Superior temporal gyrus (tissue), 1 donor: ENCODE data around the gene EYA4.

Experiments used
- DNase-seq: peaks from one replicate; pipeline ENCODE4 v3.0.0-alpha.2; 2016; ENCODE audit errors: extremely low spot score

The EYA4 gene, protein sequence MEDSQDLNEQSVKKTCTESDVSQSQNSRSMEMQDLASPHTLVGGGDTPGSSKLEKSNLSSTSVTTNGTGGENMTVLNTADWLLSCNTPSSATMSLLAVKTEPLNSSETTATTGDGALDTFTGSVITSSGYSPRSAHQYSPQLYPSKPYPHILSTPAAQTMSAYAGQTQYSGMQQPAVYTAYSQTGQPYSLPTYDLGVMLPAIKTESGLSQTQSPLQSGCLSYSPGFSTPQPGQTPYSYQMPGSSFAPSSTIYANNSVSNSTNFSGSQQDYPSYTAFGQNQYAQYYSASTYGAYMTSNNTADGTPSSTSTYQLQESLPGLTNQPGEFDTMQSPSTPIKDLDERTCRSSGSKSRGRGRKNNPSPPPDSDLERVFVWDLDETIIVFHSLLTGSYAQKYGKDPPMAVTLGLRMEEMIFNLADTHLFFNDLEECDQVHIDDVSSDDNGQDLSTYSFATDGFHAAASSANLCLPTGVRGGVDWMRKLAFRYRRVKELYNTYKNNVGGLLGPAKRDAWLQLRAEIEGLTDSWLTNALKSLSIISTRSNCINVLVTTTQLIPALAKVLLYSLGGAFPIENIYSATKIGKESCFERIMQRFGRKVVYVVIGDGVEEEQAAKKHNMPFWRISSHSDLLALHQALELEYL

GRCh38 chr6:133241086-133241900, at the start of gene EYA4:
Gene EYA4 (plus strand): TSS chr6:133241357. CDS start chr6:133274781, 33,424 bp downstream.
- no peak for DNase-seq

DNA sequence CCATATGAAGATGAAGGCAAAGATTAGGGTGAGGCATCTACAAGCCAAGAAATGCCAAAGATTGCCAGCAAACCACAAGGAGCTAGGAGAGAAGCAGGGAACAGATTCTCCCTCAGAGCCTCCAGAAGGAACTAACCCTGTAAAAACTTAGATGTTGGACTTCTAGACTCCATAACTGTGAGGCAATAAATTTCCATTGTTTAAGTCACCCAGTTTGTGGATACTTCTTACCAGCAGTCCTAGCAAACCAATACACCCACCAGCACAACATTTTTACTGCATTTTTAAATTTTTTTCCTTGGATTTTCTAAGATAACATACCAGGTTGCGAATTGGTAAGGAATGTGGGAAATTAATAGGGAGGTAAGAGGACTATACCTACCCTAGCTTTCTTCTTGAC, 47.8 kb upstream of the EYA4 start:
- DNase-seq = no peak

- DNase-seq = no peak
Measured at GRCh38 chr6:133198725-133199124, 42.4 kb upstream of the EYA4 start.

DNA sequence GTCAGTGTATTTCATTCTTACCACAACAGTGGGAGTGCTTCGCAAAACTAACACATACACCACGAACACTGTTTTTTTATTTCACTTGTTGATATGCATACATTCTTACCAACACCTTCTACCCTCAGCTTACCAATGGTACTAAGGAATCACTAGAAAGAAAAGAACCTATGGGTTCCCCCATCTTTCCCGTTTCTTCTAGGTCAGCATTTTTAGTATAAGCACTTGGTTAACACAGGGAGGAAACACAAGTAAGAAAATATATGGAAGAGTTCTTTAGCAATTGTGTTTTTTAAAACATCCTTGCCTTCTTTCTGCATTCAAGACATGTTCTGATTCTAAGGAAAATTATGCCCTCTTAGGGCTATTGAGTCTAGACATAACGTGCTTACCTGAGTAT, 39.9 kb upstream of the EYA4 start:
- no peak for DNase-seq

DNA sequence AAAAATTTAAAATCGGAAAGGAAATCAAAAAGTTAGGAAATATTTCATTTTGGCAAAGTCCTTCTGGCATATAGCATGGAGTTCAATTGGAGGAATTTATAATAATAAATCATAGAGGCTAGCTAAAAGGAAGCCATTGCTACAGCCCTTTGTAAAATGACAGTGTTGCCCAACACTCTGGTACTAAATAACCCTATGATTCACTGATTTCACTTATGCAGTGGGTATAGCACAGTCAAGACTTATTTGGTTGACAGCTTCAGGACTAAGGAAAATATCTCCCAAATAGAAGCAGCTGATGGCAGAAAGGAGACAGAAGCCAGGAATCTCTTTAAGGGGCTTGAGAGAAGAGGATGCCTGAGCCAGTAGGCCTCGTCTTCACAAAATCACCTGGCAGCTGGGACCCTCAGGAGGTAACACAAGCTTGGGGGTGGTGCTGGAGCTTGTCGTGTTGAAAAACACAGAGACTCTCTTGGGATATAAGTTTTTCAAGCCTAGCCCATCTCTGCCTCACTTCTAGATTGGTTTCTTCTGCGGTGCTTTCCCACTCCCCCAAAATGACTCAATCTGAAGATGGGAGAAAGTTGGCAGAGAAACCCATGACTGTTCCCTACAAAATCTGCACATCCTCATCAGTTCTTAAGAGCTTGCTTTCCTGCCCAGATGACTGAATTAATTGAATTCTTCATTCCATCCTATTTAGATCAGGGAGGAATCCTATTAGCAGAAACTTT, 38.4 kb upstream of the EYA4 start:
- no peak for DNase-seq

- no peak for DNase-seq
Measured at GRCh38 chr6:133203344-133203697, 37.8 kb upstream of the EYA4 start.

- no peak for DNase-seq
Measured at GRCh38 chr6:133205304-133205703, 35.9 kb upstream of the EYA4 start.

GRCh38 chr6:133206942-133207341, 34.2 kb upstream of the EYA4 start:
- DNase-seq = no peak

GRCh38 chr6:133207754-133208153, 33.4 kb upstream of the EYA4 start:
- DNase-seq = no peak

DNA sequence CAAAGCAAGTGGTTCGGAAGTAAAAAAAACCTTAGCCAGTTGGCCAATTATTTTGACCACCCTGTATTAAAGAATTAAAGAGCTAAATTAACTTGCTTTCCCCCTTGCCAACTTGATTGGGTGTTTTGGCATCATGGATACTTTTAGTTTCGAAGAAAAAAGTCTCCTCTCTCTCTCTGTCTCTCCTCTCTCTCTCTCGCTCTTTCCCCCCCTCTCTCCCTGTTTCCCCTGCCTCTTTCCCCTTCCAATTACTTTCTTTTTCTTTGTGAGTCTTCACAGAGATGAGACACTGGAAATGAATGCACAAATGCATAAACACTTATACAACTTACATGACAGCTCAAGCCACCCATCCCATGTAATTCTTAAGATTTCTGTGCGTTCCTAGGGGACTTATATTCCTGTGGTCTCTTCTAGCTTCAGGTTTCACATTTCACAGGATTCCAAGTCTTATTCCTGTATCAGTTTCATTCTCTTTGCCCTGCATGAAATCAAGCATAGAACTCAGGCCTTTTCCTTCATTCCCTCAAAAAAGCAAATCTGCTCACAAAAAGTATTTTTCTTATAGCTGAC, 32.9 kb upstream of the EYA4 start:
- no peak for DNase-seq

DNA sequence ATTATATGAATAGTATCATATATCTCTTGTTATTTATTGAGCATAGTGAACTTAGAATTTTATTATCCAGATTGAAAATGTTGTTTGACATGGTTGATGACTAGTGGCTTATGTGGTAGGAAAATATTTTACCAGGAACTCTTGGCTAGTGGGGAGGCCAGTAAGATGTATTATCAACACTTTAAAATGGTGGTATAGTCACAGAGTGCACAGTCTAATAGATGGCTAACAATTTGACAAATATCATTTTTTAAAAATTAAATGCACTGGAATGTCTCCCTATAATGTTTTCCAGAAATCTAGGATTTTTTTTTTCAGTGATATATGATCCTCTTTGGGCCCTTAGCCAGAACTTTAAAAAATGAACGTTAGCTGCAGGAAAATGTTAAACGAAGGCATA, 26.9 kb upstream of the EYA4 start:
- DNase-seq = no peak

DNA sequence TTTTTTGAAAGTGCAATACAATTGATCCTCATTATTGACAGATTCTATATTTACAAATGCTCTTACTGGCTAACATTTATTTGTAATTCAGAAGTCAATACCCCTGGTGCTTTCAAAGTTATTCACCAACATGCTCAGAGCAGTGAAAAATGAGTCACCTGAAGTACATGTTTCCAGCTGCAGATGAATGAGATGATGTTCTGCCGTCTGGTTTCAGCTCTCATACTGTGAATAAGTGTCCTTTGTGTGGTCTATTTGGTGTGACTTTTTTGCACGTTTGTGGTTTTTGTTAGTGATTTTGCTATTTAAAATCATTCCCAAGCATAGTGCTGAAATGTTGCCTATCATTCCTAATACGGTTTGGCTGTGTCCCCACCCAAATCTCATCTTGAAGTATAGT, 22.3 kb upstream of the EYA4 start:
- DNase-seq = no peak

DNA sequence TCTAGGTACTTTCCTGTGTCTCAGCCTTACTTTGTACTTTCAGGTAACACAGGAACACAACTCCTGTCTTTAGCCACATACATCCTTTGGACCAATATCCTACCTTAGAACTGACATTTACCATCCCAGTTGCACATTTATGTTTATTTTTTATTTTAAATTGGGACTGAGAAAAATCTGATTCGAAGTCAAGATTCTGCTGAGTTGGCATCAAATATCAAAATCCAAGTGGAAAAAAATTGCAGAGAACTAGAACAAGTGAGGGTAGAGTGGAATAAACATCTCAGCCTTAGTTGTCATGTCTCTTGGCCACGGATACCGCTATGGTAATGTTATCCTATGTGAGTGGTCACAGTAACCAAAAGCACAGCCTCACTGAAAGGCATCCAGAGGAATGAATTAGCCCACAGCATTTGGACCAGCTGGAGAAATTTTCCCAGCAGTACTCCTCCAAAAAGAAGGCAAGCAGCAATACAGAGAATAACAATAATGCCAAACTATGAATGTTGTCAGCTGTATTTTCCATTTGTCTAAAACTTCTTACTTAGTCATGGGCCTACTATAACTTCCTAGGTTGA, 17.6 kb upstream of the EYA4 start:
- no peak for DNase-seq

DNA sequence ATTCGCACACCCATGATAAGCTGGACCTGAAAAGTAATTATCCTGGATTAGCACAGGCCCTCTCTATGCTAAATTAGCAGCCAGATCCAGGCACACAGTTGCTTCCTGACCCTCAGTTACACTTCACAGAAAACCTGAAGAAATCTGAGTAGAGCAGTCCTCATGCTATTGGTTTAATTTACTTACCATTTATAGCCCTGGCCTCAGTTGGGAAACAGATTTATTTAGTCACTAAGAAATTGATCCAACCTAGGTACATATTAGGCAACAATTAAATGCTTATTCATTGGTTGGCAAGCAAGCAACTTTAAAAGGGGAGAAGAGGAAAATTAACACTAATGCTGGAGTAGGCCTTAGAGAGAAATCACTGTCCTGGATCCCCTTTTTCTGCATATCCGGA, 15.6 kb upstream of the EYA4 start:
- DNase-seq = no peak

GRCh38 chr6:133227344-133227743, 13.8 kb upstream of the EYA4 start:
- no peak for DNase-seq

GRCh38 chr6:133230052-133230451, 11.1 kb upstream of the EYA4 start:
- no peak for DNase-seq

GRCh38 chr6:133235221-133235620, 5.9 kb upstream of the EYA4 start:
- DNase-seq = no peak

DNA sequence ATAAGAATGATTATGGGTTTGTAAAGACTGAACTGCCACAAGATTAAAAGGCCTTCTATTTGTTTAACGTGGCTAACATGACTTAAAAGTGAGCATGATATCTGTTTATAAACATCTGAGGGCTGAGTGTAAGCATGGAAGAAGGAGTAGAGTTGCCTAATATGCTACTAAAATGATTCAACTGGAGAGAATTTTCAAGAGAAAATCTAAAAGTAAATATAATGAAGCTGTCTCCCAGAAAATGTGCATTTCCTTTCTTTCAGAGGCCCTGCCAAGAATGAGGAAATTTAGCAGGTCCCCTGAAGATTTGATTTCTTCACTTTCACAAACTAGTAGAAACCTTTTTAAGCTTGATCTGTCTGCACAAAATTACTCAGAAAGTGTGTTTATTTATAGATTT, 4.2 kb upstream of the EYA4 start:
- no peak for DNase-seq

- no peak for DNase-seq
Measured at GRCh38 chr6:133240511-133241085, 559 bp upstream of the EYA4 start.

- DNase-seq = no peak
Measured at GRCh38 chr6:133241901-133242636, 912 bp downstream of the EYA4 start.
